H9 (cell line): Measurements from ENCODE around the gene CIT. TPM values are rescaled to one million over a fixed set of nuclear protein-coding genes. Genes with fewer than 3 reads are reported as not detected.

Experiments
- DNase-seq: peaks from one replicate; pipeline ENCODE4 v3.0.0-alpha.2; 2017
- H2AFZ ChIP-seq: one replicate; pipeline ENCODE4 v1.6.1; 2013; ENCODE audit warnings: mild to moderate bottlenecking, low read length, control low read depth, moderate library complexity
- H2AK5ac ChIP-seq: 2 replicates; pipeline ENCODE4 v1.6.1; 2013; ENCODE audit warnings: low read length, control low read depth, mixed read lengths; ENCODE audit not compliant: insufficient read length
- H2BK120ac ChIP-seq: one replicate; pipeline ENCODE4 v1.6.1; 2013; ENCODE audit warnings: low read depth, mild to moderate bottlenecking, low read length, control low read depth, inconsistent platforms; ENCODE audit not compliant: poor library complexity, severe bottlenecking
- H2BK12ac ChIP-seq: 2 replicates; pipeline ENCODE4 v1.6.1; 2013; ENCODE audit warnings: low read length, control low read depth, mixed read lengths, low read depth; ENCODE audit not compliant: insufficient read length
- H2BK15ac ChIP-seq: 2 replicates; pipeline ENCODE4 v1.6.1; 2013; ENCODE audit warnings: low read depth, low read length, control low read depth
- H2BK20ac ChIP-seq: one replicate; pipeline ENCODE4 v1.6.1; 2013; ENCODE audit warnings: low read depth, mild to moderate bottlenecking, low read length, control low read depth, inconsistent platforms; ENCODE audit not compliant: poor library complexity, severe bottlenecking
- H2BK5ac ChIP-seq: 2 replicates; pipeline ENCODE4 v1.6.1; 2013; ENCODE audit warnings: low read length, control low read depth, mixed read lengths; ENCODE audit not compliant: insufficient read length
- H3K14ac ChIP-seq: 2 replicates; pipeline ENCODE4 v1.6.1; 2013; ENCODE audit warnings: low read length, control low read depth; ENCODE audit not compliant: insufficient read depth
- H3K18ac ChIP-seq: 2 replicates; pipeline ENCODE4 v1.6.1; 2013; ENCODE audit warnings: low read depth, mild to moderate bottlenecking, mixed read lengths, low read length, control low read depth; ENCODE audit not compliant: insufficient read length
- H3K23ac ChIP-seq: 2 replicates; pipeline ENCODE4 v1.6.1; 2013; ENCODE audit warnings: low read length, control low read depth, mixed read lengths, low read depth; ENCODE audit not compliant: insufficient read length
- H3K23me2 ChIP-seq: 2 replicates; pipeline ENCODE4 v1.6.1; 2013; ENCODE audit warnings: low read depth, mild to moderate bottlenecking, mixed read lengths, low read length, control low read depth; ENCODE audit not compliant: insufficient read length, poor library complexity, severe bottlenecking
- H3K27ac ChIP-seq: 2 replicates; pipeline ENCODE4 v1.5.1; 2013; ENCODE audit warnings: low read length, control low read depth, mixed read lengths, low read depth; ENCODE audit not compliant: insufficient read length
- H3K27me3 ChIP-seq: 2 replicates; pipeline ENCODE4 v1.6.1; 2013; ENCODE audit warnings: low read length, control low read depth, inconsistent platforms; ENCODE audit not compliant: insufficient read depth
- H3K4ac ChIP-seq: 2 replicates; pipeline ENCODE4 v1.6.1; 2013; ENCODE audit warnings: low read depth, mild to moderate bottlenecking, control low read depth, inconsistent platforms, low read length, moderate library complexity
- H3K4me1 ChIP-seq: 2 replicates; pipeline ENCODE4 v1.6.1; 2013; ENCODE audit warnings: low read length, control low read depth, inconsistent platforms; ENCODE audit not compliant: insufficient read depth
- H3K4me2 ChIP-seq: 2 replicates; pipeline ENCODE4 v1.6.1; 2013; ENCODE audit warnings: low read length, control low read depth, mixed read lengths; ENCODE audit not compliant: insufficient read length, insufficient read depth
- H3K56ac ChIP-seq: 2 replicates; pipeline ENCODE4 v1.6.1; 2013; ENCODE audit warnings: low read depth, mild to moderate bottlenecking, mixed read lengths, low read length, control low read depth; ENCODE audit not compliant: insufficient read length
- H3K79me1 ChIP-seq: 2 replicates; pipeline ENCODE4 v1.6.1; 2013; ENCODE audit warnings: low read depth, mild to moderate bottlenecking, moderate library complexity, low read length, control low read depth, inconsistent platforms; ENCODE audit not compliant: insufficient read depth, poor library complexity, severe bottlenecking
- H3K79me2 ChIP-seq: 2 replicates; pipeline ENCODE4 v1.6.1; 2013; ENCODE audit warnings: low read length, control low read depth, inconsistent platforms; ENCODE audit not compliant: insufficient read depth
- H3K9ac ChIP-seq: 2 replicates; pipeline ENCODE4 v1.6.1; 2013; ENCODE audit warnings: low read length, control low read depth, mixed read lengths; ENCODE audit not compliant: insufficient read length; ENCODE audit errors: extremely low read depth
- H3K9me3 ChIP-seq: one replicate; pipeline ENCODE4 v1.6.1; 2013; ENCODE audit warnings: low read depth, low read length, inconsistent platforms; ENCODE audit not compliant: control insufficient read depth
- H3T11ph ChIP-seq: one replicate; pipeline ENCODE4 v1.6.1; 2013; ENCODE audit warnings: mild to moderate bottlenecking, low read length, control low read depth, inconsistent platforms
- H4K20me1 ChIP-seq: one replicate; pipeline ENCODE4 v1.6.1; 2013; ENCODE audit not compliant: control insufficient read depth, insufficient read length, insufficient read depth
- H4K5ac ChIP-seq: 2 replicates; pipeline ENCODE4 v1.6.1; 2013; ENCODE audit warnings: low read depth, mild to moderate bottlenecking, mixed read lengths, low read length, control low read depth; ENCODE audit not compliant: insufficient read length
- H4K8ac ChIP-seq: replicated peaks from 2 replicates; pipeline ENCODE4 v1.6.1; 2013; ENCODE audit warnings: low read length, control low read depth, mixed read lengths, low read depth; ENCODE audit not compliant: insufficient read length
- H4K91ac ChIP-seq: 2 replicates; pipeline ENCODE4 v1.6.1; 2013; ENCODE audit warnings: low read depth, mild to moderate bottlenecking, moderate library complexity, mixed read lengths, low read length, control low read depth; ENCODE audit not compliant: insufficient read length
- H3K27ac Mint-ChIP-seq, 3 experiments: 2 replicates in 2 of 3; 3 replicates in 1 of 3; pipeline ENCODE4 v1.8.0; 2020 to 2021; ENCODE audit warnings: mixed read lengths in 3 of 3, mild to moderate bottlenecking in 1 of 3, moderate library complexity in 1 of 3
- H3K27me3 Mint-ChIP-seq: 2 replicates; pipeline ENCODE4 v1.8.0; 2021; ENCODE audit warnings: low read depth, mild to moderate bottlenecking, moderate library complexity, mixed read lengths
- H3K36me3 Mint-ChIP-seq, 3 experiments: 2 replicates in 2 of 3; 3 replicates in 1 of 3; pipeline ENCODE4 v1.8.0; 2020 to 2021; ENCODE audit warnings: low read depth in 3 of 3, mixed read lengths in 3 of 3; ENCODE audit not compliant: insufficient read depth in 1 of 3
- H3K4me1 Mint-ChIP-seq, 2 experiments: 2 replicates each; pipeline ENCODE4 v1.8.0; 2020; ENCODE audit warnings: mixed read lengths in 2 of 2
- H3K4me3 Mint-ChIP-seq, 2 experiments: 2 replicates in 1 of 2; 3 replicates in 1 of 2; pipeline ENCODE4 v1.8.0; 2020 to 2021; ENCODE audit warnings: mild to moderate bottlenecking in 2 of 2, mixed read lengths in 2 of 2, moderate library complexity in 1 of 2
- H3K9me3 Mint-ChIP-seq, 2 experiments: 2 replicates in 1 of 2; 3 replicates in 1 of 2; pipeline ENCODE4 v1.8.0; 2020; ENCODE audit warnings: mild to moderate bottlenecking in 2 of 2, mixed read lengths in 2 of 2, moderate library complexity in 1 of 2
- WGBS: extraction: QIAGEN DNeasy Blood & Tissue Kit; methylation state at CpG from one replicate; pipeline ENCODE4 v1.1.7; 2013; ENCODE audit warnings: missing lambda C conversion rate, low lambda C conversion rate, mixed read lengths; ENCODE audit not compliant: insufficient read length; ENCODE audit errors: extremely low coverage; 5-methylcytosine and 5-hydroxymethylcytosine counted together
- total RNA-seq: library from RNA; stranded (reverse); gene quantifications from 2 replicates; pipeline ENCODE4 v1.2.1, GENCODE V29; 2021
- TF ChIP-seq, protein P1 (sequence below): fragments of 200-600 bp; sonication (generic); conservative IDR thresholded peaks from 3 replicates; pipeline ENCODE4 v1.8.0; 2021; ENCODE audit warnings: antibody characterized with exemption, mild to moderate bottlenecking

Gene CIT
- total RNA-seq, 1 experiment from 2014 or later: 55.3 TPM

DNA sequence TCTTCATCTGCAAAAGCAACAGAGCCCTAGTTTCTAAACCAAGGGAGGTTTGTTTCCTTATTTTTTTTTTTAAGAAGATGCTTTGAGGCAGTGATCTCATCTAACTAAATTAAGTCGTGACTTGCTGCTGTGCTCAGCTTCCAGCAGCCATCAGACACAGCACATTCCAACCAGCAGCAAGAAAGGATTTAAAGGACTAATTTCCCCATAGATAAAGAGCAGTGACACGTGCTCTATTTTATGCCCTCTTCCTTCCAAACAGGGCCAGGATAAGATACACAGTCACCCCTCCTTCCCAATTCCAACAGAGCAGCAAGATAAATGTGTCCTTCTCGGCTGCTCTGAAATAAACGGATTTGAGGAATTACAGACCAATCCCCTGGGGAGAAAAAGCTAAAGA, 127.5 kb downstream of the CIT start:
- peaks cover 49 to 88% (median 80%) of the 10 kb centered on the region in 3 experiments for H3K36me3 Mint-ChIP-seq

More for the DNA sequence above, 127.5 kb downstream of the CIT start:
- Histone ChIP-seq H2BK20ac (no peak overlapping the region), H3K4me1 (no peaks in the 10 kb centered on the region), H3K4ac (no peak overlapping the region), H3K9me3 (no peaks in the 10 kb centered on the region), H3K79me2 (no peaks in the 10 kb centered on the region), H3K4me2 (no peak overlapping the region), H3K23me2 (no peaks in the 10 kb centered on the region), H3K27me3 (no peaks in the 10 kb centered on the region), H3T11ph (no peak overlapping the region), H3K23ac (no peak overlapping the region), H2AFZ (no peak overlapping the region), H2BK12ac (no peak overlapping the region), H3K79me1 (no peaks in the 10 kb centered on the region), H3K18ac (no peak overlapping the region), H2BK5ac (no peak overlapping the region), H4K91ac (no peak overlapping the region), H4K5ac (no peak overlapping the region), H2AK5ac (no peak overlapping the region), H3K56ac (no peak overlapping the region), H3K9ac (no peak overlapping the region), H2BK120ac (no peak overlapping the region), H3K14ac (no peak overlapping the region), H4K20me1 (no peaks in the 10 kb centered on the region), H4K8ac (no peak overlapping the region), H3K27ac (no peak overlapping the region), H2BK15ac (no peak overlapping the region)
- no peak overlapping the region for H3K27ac Mint-ChIP-seq
- no CpG with 5 or more reads among the region's 4 CpGs for WGBS
- TF ChIP-seq, protein P1, sequence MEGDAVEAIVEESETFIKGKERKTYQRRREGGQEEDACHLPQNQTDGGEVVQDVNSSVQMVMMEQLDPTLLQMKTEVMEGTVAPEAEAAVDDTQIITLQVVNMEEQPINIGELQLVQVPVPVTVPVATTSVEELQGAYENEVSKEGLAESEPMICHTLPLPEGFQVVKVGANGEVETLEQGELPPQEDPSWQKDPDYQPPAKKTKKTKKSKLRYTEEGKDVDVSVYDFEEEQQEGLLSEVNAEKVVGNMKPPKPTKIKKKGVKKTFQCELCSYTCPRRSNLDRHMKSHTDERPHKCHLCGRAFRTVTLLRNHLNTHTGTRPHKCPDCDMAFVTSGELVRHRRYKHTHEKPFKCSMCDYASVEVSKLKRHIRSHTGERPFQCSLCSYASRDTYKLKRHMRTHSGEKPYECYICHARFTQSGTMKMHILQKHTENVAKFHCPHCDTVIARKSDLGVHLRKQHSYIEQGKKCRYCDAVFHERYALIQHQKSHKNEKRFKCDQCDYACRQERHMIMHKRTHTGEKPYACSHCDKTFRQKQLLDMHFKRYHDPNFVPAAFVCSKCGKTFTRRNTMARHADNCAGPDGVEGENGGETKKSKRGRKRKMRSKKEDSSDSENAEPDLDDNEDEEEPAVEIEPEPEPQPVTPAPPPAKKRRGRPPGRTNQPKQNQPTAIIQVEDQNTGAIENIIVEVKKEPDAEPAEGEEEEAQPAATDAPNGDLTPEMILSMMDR: no peak
- peaks cover 14 to 15% of the 10 kb centered on the region in 2 experiments for H3K9me3 Mint-ChIP-seq
- H3K27me3 Mint-ChIP-seq: no peaks in the 10 kb centered on the region
- DNase-seq: no peak
- H3K4me3 Mint-ChIP-seq: no peak overlapping the region
- H3K4me1 Mint-ChIP-seq: no peaks in the 10 kb centered on the region
